ENCODE data around the gene FAM120AOS.

GRCh38 chr9:93464876-93465275 lies 11.5 kb upstream of the FAM120AOS start:
- TF ChIP-seq EZH2 (IDR thresholded peaks at IDR 0.05; ENCODE audit: borderline replicate concordance), result no peak
- TF ChIP-seq CTCF (IDR thresholded peaks at IDR 0.05; ENCODE audit: poor library complexity), result no peak
- TF ChIP-seq EZH2phosphoT487 (IDR thresholded peaks at IDR 0.05; ENCODE audit: low read depth, severe bottlenecking, unreplicated experiment), result no peak
